ENCODE results near the gene RALGPS1.

DNA sequence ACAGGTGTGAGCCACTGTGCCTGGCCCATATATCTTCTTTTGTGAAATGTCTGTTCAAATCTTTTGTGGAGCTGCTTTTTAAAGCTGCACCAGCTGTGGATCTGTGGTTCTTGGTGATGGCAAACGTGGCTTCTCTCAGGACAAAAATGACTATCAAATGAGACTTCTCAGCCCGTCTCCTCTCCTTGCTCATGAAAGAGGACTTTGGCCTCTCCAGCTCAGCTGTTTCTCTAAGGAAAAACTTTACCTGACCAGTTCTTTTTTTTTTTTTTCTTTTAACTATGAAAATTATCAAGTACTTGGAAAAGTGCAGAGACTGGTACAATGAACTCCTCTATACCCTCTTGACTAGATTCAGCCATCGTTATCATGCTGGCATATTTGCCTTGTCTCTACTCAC, 44.8 kb downstream of the RALGPS1 start:
- no peak for TF ChIP-seq ZNF510 (CRISPR knock-in tag; IDR thresholded peaks at IDR 0.05; ENCODE audit: low read depth)
- no peak for TF ChIP-seq CCAR2 (optimal IDR thresholded peaks at IDR 0.05; ENCODE audit: low read depth, low read length)
- no peak for TF ChIP-seq NFKBIZ (CRISPR knock-in tag; IDR thresholded peaks at IDR 0.05)
- no peak for TF ChIP-seq ZNF530 (CRISPR knock-in tag; IDR thresholded peaks at IDR 0.05; ENCODE audit: low read depth)
- no peak for TF ChIP-seq PATZ1 (CRISPR knock-in tag; IDR thresholded peaks at IDR 0.05)
- TF ChIP-seq ZFP1 (CRISPR knock-in tag; IDR thresholded peaks at IDR 0.05), result no peak
- TF ChIP-seq, protein P1, sequence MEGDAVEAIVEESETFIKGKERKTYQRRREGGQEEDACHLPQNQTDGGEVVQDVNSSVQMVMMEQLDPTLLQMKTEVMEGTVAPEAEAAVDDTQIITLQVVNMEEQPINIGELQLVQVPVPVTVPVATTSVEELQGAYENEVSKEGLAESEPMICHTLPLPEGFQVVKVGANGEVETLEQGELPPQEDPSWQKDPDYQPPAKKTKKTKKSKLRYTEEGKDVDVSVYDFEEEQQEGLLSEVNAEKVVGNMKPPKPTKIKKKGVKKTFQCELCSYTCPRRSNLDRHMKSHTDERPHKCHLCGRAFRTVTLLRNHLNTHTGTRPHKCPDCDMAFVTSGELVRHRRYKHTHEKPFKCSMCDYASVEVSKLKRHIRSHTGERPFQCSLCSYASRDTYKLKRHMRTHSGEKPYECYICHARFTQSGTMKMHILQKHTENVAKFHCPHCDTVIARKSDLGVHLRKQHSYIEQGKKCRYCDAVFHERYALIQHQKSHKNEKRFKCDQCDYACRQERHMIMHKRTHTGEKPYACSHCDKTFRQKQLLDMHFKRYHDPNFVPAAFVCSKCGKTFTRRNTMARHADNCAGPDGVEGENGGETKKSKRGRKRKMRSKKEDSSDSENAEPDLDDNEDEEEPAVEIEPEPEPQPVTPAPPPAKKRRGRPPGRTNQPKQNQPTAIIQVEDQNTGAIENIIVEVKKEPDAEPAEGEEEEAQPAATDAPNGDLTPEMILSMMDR (CRISPR knock-in tag; IDR thresholded peaks at IDR 0.05), result no peak
- TF ChIP-seq, protein P2, sequence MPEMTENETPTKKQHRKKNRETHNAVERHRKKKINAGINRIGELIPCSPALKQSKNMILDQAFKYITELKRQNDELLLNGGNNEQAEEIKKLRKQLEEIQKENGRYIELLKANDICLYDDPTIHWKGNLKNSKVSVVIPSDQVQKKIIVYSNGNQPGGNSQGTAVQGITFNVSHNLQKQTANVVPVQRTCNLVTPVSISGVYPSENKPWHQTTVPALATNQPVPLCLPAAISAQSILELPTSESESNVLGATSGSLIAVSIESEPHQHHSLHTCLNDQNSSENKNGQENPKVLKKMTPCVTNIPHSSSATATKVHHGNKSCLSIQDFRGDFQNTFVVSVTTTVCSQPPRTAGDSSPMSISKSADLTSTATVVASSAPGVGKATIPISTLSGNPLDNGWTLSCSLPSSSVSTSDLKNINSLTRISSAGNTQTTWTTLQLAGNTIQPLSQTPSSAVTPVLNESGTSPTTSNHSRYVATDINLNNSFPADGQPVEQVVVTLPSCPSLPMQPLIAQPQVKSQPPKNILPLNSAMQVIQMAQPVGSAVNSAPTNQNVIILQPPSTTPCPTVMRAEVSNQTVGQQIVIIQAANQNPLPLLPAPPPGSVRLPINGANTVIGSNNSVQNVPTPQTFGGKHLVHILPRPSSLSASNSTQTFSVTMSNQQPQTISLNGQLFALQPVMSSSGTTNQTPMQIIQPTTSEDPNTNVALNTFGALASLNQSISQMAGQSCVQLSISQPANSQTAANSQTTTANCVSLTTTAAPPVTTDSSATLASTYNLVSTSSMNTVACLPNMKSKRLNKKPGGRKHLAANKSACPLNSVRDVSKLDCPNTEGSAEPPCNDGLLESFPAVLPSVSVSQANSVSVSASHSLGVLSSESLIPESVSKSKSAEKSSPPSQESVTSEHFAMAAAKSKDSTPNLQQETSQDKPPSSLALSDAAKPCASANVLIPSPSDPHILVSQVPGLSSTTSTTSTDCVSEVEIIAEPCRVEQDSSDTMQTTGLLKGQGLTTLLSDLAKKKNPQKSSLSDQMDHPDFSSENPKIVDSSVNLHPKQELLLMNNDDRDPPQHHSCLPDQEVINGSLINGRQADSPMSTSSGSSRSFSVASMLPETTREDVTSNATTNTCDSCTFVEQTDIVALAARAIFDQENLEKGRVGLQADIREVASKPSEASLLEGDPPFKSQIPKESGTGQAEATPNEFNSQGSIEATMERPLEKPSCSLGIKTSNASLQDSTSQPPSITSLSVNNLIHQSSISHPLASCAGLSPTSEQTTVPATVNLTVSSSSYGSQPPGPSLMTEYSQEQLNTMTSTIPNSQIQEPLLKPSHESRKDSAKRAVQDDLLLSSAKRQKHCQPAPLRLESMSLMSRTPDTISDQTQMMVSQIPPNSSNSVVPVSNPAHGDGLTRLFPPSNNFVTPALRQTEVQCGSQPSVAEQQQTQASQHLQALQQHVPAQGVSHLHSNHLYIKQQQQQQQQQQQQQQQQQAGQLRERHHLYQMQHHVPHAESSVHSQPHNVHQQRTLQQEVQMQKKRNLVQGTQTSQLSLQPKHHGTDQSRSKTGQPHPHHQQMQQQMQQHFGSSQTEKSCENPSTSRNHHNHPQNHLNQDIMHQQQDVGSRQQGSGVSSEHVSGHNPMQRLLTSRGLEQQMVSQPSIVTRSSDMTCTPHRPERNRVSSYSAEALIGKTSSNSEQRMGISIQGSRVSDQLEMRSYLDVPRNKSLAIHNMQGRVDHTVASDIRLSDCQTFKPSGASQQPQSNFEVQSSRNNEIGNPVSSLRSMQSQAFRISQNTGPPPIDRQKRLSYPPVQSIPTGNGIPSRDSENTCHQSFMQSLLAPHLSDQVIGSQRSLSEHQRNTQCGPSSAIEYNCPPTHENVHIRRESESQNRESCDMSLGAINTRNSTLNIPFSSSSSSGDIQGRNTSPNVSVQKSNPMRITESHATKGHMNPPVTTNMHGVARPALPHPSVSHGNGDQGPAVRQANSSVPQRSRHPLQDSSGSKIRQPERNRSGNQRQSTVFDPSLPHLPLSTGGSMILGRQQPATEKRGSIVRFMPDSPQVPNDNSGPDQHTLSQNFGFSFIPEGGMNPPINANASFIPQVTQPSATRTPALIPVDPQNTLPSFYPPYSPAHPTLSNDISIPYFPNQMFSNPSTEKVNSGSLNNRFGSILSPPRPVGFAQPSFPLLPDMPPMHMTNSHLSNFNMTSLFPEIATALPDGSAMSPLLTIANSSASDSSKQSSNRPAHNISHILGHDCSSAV (CRISPR knock-in tag; IDR thresholded peaks at IDR 0.05; ENCODE audit: borderline replicate concordance), result no peak
- TF ChIP-seq SIN3B (IDR thresholded peaks at IDR 0.05; ENCODE audit: low read length), result no peak
- TF ChIP-seq ZBTB21 (CRISPR knock-in tag; IDR thresholded peaks at IDR 0.05), result no peak
- TF ChIP-seq TBP (CRISPR knock-in tag; IDR thresholded peaks at IDR 0.05), result no peak
- TF ChIP-seq ELF4 (CRISPR knock-in tag; IDR thresholded peaks at IDR 0.05; ENCODE audit: borderline replicate concordance), result no peak

Data from HepG2 (cell line).